K562 (cell line): ENCODE measurements around the gene SRSF1. TPM values are rescaled to one million over a fixed set of nuclear protein-coding genes. Genes with fewer than 3 reads are reported as not detected.

Experiments used
- ATAC-seq: fragments of 200-7000 bp; cut with Tn5 transposase; 3 replicates; pipeline ENCODE4 v1.9.1; 2020; ENCODE audit warnings: moderate library complexity
- BruUV-seq: library from RNA; stranded (reverse); fragments of 400-500 nt; replicated peaks from 2 replicates; lab custom pipeline; 2021; lab: Mats Ljungman, UMichigan
- CTCF ChIA-PET: fragments of 300-600 bp; formaldehyde crosslinking; extraction: SDS; loops from one replicate; lab custom pipeline; 2021; ENCODE audit warnings: low intra/inter-chr PET ratio; lab: Yijun Ruan, JAX
- POLR2A ChIA-PET: fragments of 300-600, 350-650 bp; sonication (Branson Sonifier 250); formaldehyde crosslinking; extraction: SDS; loops from one replicate; lab custom pipeline; 2021; ENCODE audit warnings: antibody characterized with exemption, inconsistent platforms; lab: Yijun Ruan, JAX
- DNase-seq, 4 experiments: peaks; one replicate each; pipeline versions ENCODE4 v3.0.0 to v3.0.0-alpha.2; 2011 to 2018; ENCODE audit warnings: low spot score in 3 of 4, mixed read lengths in 3 of 4; ENCODE audit errors: extremely low read depth in 1 of 4
- FAIRE-seq: peaks from 2 replicates; lab custom pipeline; 2011; peaks lifted over from hg19 to GRCh38; lab: Jason Lieb, UNC
- H2AFZ ChIP-seq: 2 replicates; pipeline ENCODE4 v1.6.0; 2011; ENCODE audit warnings: low read depth, low read length, control low read depth, inconsistent platforms
- H3K27ac ChIP-seq: fragments of 200-600 bp; 3 replicates; pipeline ENCODE4 v1.8.0; 2011; ENCODE audit warnings: low read depth, mild to moderate bottlenecking, control low read depth, inconsistent platforms, low read length, moderate library complexity, mixed read lengths; ENCODE audit errors: extremely low read depth
- H3K27me3 ChIP-seq, 2 experiments: fragments of 300-600 bp in 1 of 2; 2 replicates in 1 of 2; 3 replicates in 1 of 2; pipeline versions ENCODE4 v1.6.0 to v1.8.0; 2011; ENCODE audit warnings: inconsistent platforms in 2 of 2, low read length in 2 of 2, mild to moderate bottlenecking in 1 of 2, mixed read lengths in 1 of 2, moderate library complexity in 1 of 2; ENCODE audit not compliant: control insufficient read depth in 2 of 2, insufficient read depth in 2 of 2
- H3K36me3 ChIP-seq: fragments of 300-600 bp; 3 replicates; pipeline ENCODE4 v1.8.0; 2011; ENCODE audit warnings: mild to moderate bottlenecking, low read length, inconsistent platforms; ENCODE audit not compliant: control insufficient read depth, insufficient read depth
- H3K4me1 ChIP-seq, 2 experiments: fragments of 200-600 bp in 1 of 2; replicated peaks in 1 of 2; 2 replicates in 1 of 2; 3 replicates in 1 of 2; pipeline versions ENCODE4 v1.5.1 to v1.8.0; 2011; ENCODE audit warnings: inconsistent platforms in 2 of 2, low read length in 2 of 2, mild to moderate bottlenecking in 1 of 2, mixed read lengths in 1 of 2, moderate library complexity in 1 of 2; ENCODE audit not compliant: control insufficient read depth in 2 of 2, insufficient read depth in 2 of 2
- H3K4me2 ChIP-seq: 2 replicates; pipeline ENCODE4 v1.6.1; 2011; ENCODE audit warnings: low read length, control low read depth, inconsistent platforms, mixed read lengths; ENCODE audit not compliant: insufficient read depth
- H3K4me3 ChIP-seq: fragments of 200-600 bp; sonication (generic), shearing (Covaris generic); 2 replicates; pipeline ENCODE4 v1.5.1; 2016; ENCODE audit warnings: control low read depth, inconsistent platforms
- H3K79me2 ChIP-seq: fragments of 200-600 bp; 3 replicates; pipeline ENCODE4 v1.8.0; 2011; ENCODE audit warnings: low read length, inconsistent platforms; ENCODE audit not compliant: control insufficient read depth, insufficient read depth
- H3K9ac ChIP-seq, 2 experiments: 2 replicates each; pipeline versions ENCODE4 v1.6.0 to v1.6.1; 2011; ENCODE audit warnings: low read depth in 2 of 2, low read length in 2 of 2, control low read depth in 1 of 2, inconsistent platforms in 1 of 2, mild to moderate bottlenecking in 1 of 2, mixed read lengths in 1 of 2; ENCODE audit not compliant: insufficient read depth in 1 of 2
- H3K9me1 ChIP-seq: one replicate; pipeline ENCODE4 v1.6.0; 2011; ENCODE audit warnings: inconsistent platforms, mild to moderate bottlenecking, low read length, moderate library complexity; ENCODE audit not compliant: control insufficient read depth, insufficient read depth
- H3K9me3 ChIP-seq: replicated peaks from 2 replicates; pipeline ENCODE4 v1.5.1; 2011; ENCODE audit warnings: low read depth, low read length, inconsistent platforms; ENCODE audit not compliant: control insufficient read depth, insufficient read depth
- H4K20me1 ChIP-seq: replicated peaks from 2 replicates; pipeline ENCODE4 v1.6.1; 2011; ENCODE audit warnings: low read length, inconsistent platforms, mixed read lengths; ENCODE audit not compliant: control insufficient read depth, insufficient read depth
- DNMT1 ChIP-seq: fragments of 450-650 bp; IDR thresholded peaks from 2 replicates; pipeline ENCODE4 v1.6.1; 2016; ENCODE audit warnings: antibody characterized with exemption, mild to moderate bottlenecking
- IRF2 ChIP-seq: sonication (generic); formaldehyde crosslinking; IDR thresholded peaks from 2 replicates; pipeline ENCODE4 v1.8.1; 2022; ENCODE audit warnings: mild to moderate bottlenecking, missing genetic modification reagents
- KDM1A ChIP-seq, 2 experiments: fragments of 450-650 bp; IDR thresholded peaks; 2 replicates each; pipeline ENCODE4 v1.6.1; 2016; ENCODE audit warnings: mild to moderate bottlenecking in 2 of 2
- MECOM ChIP-seq: fragments of 250-450 bp; sonication (Bioruptor Pico); IDR thresholded peaks from 2 replicates; pipeline ENCODE4 v1.8.0; 2022; ENCODE audit warnings: inconsistent platforms
- SMAD2 ChIP-seq: fragments of 150-350 bp; IDR thresholded peaks from 2 replicates; pipeline ENCODE4 v1.6.1; 2014; ENCODE audit warnings: low read depth, mild to moderate bottlenecking, low read length
- TAF1 ChIP-seq: IDR thresholded peaks from 2 replicates; pipeline ENCODE4 v1.6.1; 2011; ENCODE audit warnings: mild to moderate bottlenecking, low read length, moderate library complexity; ENCODE audit not compliant: insufficient read depth, control insufficient read depth, severe bottlenecking; ENCODE audit errors: extremely low read depth
- TCF15 ChIP-seq: fragments of 250-450 bp; sonication (Bioruptor Pico); IDR thresholded peaks from 2 replicates; pipeline ENCODE4 v1.8.0; 2022; ENCODE audit warnings: moderate library complexity, mild to moderate bottlenecking, inconsistent platforms
- TFAM ChIP-seq: fragments of 250-450 bp; sonication (Bioruptor Pico); conservative IDR thresholded peaks from 2 replicates; pipeline ENCODE4 v1.5.0; 2021; ENCODE audit warnings: mild to moderate bottlenecking, moderate library complexity
- ZNF24 ChIP-seq: fragments of 450-650 bp; IDR thresholded peaks from 2 replicates; pipeline ENCODE4 v1.6.1; 2016
- ZNF280B ChIP-seq: fragments of 250-450 bp; sonication (Bioruptor Pico); IDR thresholded peaks from 2 replicates; pipeline ENCODE4 v1.5.1; 2021; ENCODE audit warnings: mild to moderate bottlenecking
- ZNF766 ChIP-seq: fragments of 200-800 bp; sonication (Bioruptor generic); conservative IDR thresholded peaks from 2 replicates; pipeline ENCODE4 v1.6.1; 2016; ENCODE audit warnings: missing genetic modification characterization, missing compliant biosample characterization
- WGBS: fragments of 100-300 bp; shearing (Covaris generic); methylation state at CpG from one replicate; pipeline ENCODE4 v1.1.6; 2016; ENCODE audit warnings: low coverage, mixed read lengths; ENCODE audit not compliant: insufficient coverage; ENCODE audit errors: missing lambda C conversion rate; 5-methylcytosine and 5-hydroxymethylcytosine counted together
- in situ Hi-C: fragments of 300-500 bp; cut with MboI; formaldehyde crosslinking; loops from 4 replicates; pipeline ENCODE4 v1.15.0; 2018; ENCODE audit warnings: inconsistent platforms, mixed read lengths
- intact Hi-C: fragments of 100-400 bp; cut with micrococcal nuclease; formaldehyde crosslinking; loops from 2 replicates; pipeline ENCODE4 v1.14.2; 2022
- polyA plus RNA-seq, 8 experiments: library from polyadenylated mRNA; depleted of rRNA in 4 of 8; stranded (reverse) in 5 of 8; unstranded in 3 of 8; fragments of >200 nt; fragmentation: Nextera tagmentation in 2 of 8; fragmentation: Illumina TruSeq in 1 of 8; extraction: Ambion mirVana in 2 of 8; extraction: Trizol in 1 of 8; gene quantifications; 2 replicates each; pipeline versions ENCODE4 v1.2.1 to v1.2.3, GENCODE V29; 2011 to 2014; ENCODE audit warnings: inconsistent platforms in 1 of 8, missing spikeins in 1 of 8
- total RNA-seq, 7 experiments: library from RNA; depleted of rRNA in 6 of 7; stranded (reverse); fragments of >200 nt in 6 of 7; fragmentation: Illumina TruSeq in 2 of 7; extraction: Trizol in 2 of 7; gene quantifications; 2 replicates each; pipeline versions ENCODE4 v1.2.1 to v1.2.3, GENCODE V29; 2011 to 2021; ENCODE audit warnings: low replicate concordance in 1 of 7
- TF ChIP-seq, protein P1 (sequence below): fragments of 250-450 bp; sonication (Bioruptor Pico); IDR thresholded peaks from 2 replicates; pipeline ENCODE4 v1.5.0; 2021
- TF ChIP-seq, protein P2 (sequence below): fragments of 450-650 bp; IDR thresholded peaks from 2 replicates; pipeline ENCODE4 v1.6.1; 2014; ENCODE audit warnings: low read depth, mild to moderate bottlenecking, moderate library complexity, borderline replicate concordance

Gene SRSF1
- total and polyA plus RNA-seq, 9 of the 15 experiments (the other 6 are each of a cell fraction or from before 2014, with no cell fraction given): 77.8 to 559 (median 442) TPM

- intact Hi-C loops (no loop called here), in situ Hi-C loops (no loop called here)
- no peak for ATAC-seq
- Histone ChIP-seq H3K27ac (no peak overlapping the region; the same call in 2 of the 3 replicates), H3K4me3 (no peak overlapping the region), H3K4me1 (no peaks in the 10 kb centered on the region), H4K20me1 (no peaks in the 10 kb centered on the region), H3K9ac (no peak overlapping the region), H3K79me2 (no peaks in the 10 kb centered on the region), H3K27me3 (peaks cover 31 to 32% of the 10 kb centered on the region in 2 experiments)
- POLR2A ChIA-PET: interaction anchor here (0.7 to 2.4 kb wide), 3 partner anchors 9 to 1623 kb away, joined by 3 to 6 read pairs (median 3); no protein-coding TSS in a partner anchor
- 3% methylated on average over 4 of the region's 5 CpGs for WGBS
- CTCF ChIA-PET: no interaction called here
- TF ChIP-seq TCF15 (CRISPR knock-in tag): no peak
- TF ChIP-seq, all 486 proteins: peak for 0
- H2AFZ ChIP-seq: no peak overlapping the region
- H3K9me1 ChIP-seq: no peaks in the 10 kb centered on the region
- FAIRE-seq (no peak), DNase-seq (no peak)
- BruUV-seq: no TSS peak
- no peaks in the 10 kb centered on the region for H3K36me3 ChIP-seq
- H3K9me3 ChIP-seq: no peaks in the 10 kb centered on the region
- no peak overlapping the region for H3K4me2 ChIP-seq
These were observed 34.1 kb upstream of the SRSF1 start for GRCh38 chr17:58041161-58041560.

- CTCF ChIA-PET: no interaction called here
These were observed 33.3 kb upstream of the SRSF1 start for GRCh38 chr17:58040386-58040785.

More at GRCh38 chr17:58040386-58040785, 33.3 kb upstream of the SRSF1 start:
- in situ Hi-C loops: no loop called here
- Histone ChIP-seq H3K79me2 (no peaks in the 10 kb centered on the region), H3K4me1 (no peaks in the 10 kb centered on the region)
- no peak for TF ChIP-seq IRF2
- TF ChIP-seq ZNF24: no peak
- no peak for TF ChIP-seq KDM1A (IDR thresholded peaks at IDR 0.05)
- TF ChIP-seq, protein P1, sequence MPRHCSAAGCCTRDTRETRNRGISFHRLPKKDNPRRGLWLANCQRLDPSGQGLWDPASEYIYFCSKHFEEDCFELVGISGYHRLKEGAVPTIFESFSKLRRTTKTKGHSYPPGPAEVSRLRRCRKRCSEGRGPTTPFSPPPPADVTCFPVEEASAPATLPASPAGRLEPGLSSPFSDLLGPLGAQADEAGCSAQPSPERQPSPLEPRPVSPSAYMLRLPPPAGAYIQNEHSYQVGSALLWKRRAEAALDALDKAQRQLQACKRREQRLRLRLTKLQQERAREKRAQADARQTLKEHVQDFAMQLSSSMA (CRISPR knock-in tag): no peak
- TF ChIP-seq MECOM (CRISPR knock-in tag): no peak
- TF ChIP-seq, protein P2, sequence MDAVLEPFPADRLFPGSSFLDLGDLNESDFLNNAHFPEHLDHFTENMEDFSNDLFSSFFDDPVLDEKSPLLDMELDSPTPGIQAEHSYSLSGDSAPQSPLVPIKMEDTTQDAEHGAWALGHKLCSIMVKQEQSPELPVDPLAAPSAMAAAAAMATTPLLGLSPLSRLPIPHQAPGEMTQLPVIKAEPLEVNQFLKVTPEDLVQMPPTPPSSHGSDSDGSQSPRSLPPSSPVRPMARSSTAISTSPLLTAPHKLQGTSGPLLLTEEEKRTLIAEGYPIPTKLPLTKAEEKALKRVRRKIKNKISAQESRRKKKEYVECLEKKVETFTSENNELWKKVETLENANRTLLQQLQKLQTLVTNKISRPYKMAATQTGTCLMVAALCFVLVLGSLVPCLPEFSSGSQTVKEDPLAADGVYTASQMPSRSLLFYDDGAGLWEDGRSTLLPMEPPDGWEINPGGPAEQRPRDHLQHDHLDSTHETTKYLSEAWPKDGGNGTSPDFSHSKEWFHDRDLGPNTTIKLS: no peak
- no peak for TF ChIP-seq ZNF280B (CRISPR knock-in tag)
- no peak for TF ChIP-seq SMAD2
- no peak for TF ChIP-seq TAF1
- TF ChIP-seq DNMT1: no peak
- no peak for TF ChIP-seq ZNF766 (CRISPR knock-in tag)
- TF ChIP-seq TFAM (CRISPR knock-in tag): no peak
- TF ChIP-seq, all 486 proteins: peak for 0
- DNase-seq (no peak), ATAC-seq (no peak), FAIRE-seq (no peak)
- Histone ChIP-seq H3K4me3 (no peak overlapping the region), H2AFZ (no peak overlapping the region), H3K4me2 (no peak overlapping the region), H3K27me3 (peaks cover 29 to 33% of the 10 kb centered on the region in 2 experiments), H3K9me3 (no peaks in the 10 kb centered on the region), H3K9ac (no peak overlapping the region), H3K27ac (no peak overlapping the region), H3K36me3 (no peaks in the 10 kb centered on the region), H4K20me1 (no peaks in the 10 kb centered on the region), H3K9me1 (no peaks in the 10 kb centered on the region)
- WGBS: 4% methylated on average over 8 of the region's 8 CpGs
- POLR2A ChIA-PET: interaction anchor here (0.6 to 2.4 kb wide), 4 partner anchors 9 to 275 kb away, joined by 3 to 6 read pairs (median 4); partner anchors contain the start of gene SRSF1
- no TSS peak for BruUV-seq
- intact Hi-C loops: no loop called here
